Measurements from ENCODE around the gene TSPO.

The TSPO gene

GRCh38 chr22:43200555-43200954, 49.2 kb downstream of the TSPO start:
- H3K27ac ChIP-seq = no peak overlapping the region
- TF ChIP-seq, protein P1, sequence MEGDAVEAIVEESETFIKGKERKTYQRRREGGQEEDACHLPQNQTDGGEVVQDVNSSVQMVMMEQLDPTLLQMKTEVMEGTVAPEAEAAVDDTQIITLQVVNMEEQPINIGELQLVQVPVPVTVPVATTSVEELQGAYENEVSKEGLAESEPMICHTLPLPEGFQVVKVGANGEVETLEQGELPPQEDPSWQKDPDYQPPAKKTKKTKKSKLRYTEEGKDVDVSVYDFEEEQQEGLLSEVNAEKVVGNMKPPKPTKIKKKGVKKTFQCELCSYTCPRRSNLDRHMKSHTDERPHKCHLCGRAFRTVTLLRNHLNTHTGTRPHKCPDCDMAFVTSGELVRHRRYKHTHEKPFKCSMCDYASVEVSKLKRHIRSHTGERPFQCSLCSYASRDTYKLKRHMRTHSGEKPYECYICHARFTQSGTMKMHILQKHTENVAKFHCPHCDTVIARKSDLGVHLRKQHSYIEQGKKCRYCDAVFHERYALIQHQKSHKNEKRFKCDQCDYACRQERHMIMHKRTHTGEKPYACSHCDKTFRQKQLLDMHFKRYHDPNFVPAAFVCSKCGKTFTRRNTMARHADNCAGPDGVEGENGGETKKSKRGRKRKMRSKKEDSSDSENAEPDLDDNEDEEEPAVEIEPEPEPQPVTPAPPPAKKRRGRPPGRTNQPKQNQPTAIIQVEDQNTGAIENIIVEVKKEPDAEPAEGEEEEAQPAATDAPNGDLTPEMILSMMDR (conservative IDR thresholded peaks at IDR 0.05) = no peak
- TF ChIP-seq ZFX (IDR thresholded peaks at IDR 0.05) = no peak

DNA sequence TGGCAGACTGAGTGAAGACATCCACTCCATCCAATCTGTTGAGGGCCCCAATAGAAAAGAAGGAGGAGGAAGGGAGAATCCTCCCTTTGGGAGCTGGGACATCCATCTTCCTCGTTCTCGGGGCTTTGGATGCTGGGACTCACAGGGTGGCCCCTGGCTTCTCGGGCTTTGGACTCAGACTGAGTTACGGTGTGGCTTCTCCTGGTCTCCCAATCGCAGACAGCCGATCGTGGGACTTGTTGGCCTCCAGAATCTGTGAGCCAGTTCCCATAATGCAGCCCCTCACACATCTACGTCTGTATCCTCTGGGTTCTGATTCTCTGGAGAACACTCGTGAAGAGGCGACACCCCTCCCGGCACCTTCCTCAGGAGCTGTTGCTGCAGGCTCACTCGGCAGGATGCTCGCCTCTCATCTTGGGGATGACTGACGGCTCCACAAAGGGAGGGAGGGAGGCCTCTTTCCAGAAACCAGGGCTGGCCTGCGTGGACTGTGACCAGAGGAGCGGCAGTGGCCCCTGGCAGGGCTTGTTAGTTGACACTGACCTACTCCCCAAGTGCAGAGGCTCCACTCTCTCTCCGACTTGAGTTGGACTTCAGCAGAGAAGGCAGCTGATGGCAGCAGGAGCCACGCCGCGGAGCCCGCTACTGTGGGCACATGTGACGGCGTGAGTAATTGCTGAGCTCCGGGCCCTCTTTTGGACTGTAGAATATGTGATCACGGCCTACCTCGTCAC, 50.3 kb downstream of the TSPO start:
- no peak for TF ChIP-seq ZFX (IDR thresholded peaks at IDR 0.05)
- TF ChIP-seq, protein P1 (conservative IDR thresholded peaks at IDR 0.05) = no peak

GRCh38 chr22:43202326-43202725, 51.0 kb downstream of the TSPO start:
- no peak overlapping the region for H3K27ac ChIP-seq
- TF ChIP-seq, protein P1 (conservative IDR thresholded peaks at IDR 0.05) = no peak
- TF ChIP-seq ZFX (IDR thresholded peaks at IDR 0.05) = no peak

More for the DNA sequence above, 50.3 kb downstream of the TSPO start:
- H3K27ac ChIP-seq = no peak overlapping the region

DNA sequence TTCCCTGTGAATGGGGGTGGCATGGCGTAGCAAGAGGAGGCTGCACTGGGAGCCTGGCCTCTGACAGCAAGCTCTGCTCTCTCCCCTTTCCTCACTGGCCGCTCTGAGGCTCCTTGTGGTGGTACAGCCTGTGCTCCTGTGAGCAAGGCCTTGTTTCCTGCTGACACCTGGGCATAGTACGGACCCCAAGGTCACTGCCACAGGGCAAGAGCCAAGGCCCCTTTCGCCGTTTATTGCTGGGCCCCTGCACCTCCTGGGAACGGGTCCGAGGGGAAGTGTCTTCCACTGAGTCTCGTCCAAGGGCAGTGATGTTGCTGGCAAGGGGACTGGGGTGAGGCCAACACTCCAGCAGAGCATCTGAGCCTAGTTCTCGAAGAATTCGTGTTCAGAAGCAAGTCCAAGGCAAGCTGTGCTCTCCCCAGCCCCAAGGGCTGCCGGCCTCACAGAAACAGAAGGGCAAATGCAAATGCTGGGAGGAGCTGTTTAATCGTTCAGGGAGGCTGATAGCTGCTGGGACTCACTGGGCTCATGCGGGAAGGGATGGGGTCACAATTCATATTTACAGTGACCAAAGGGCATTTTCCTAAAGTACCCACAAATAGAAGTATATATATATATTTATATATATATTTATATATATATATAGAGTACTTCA, 51.5 kb downstream of the TSPO start:
- TF ChIP-seq, protein P1 (conservative IDR thresholded peaks at IDR 0.05) = no peak
- no peak for TF ChIP-seq ZFX (IDR thresholded peaks at IDR 0.05)

GRCh38 chr22:43203471-43203981, 52.2 kb downstream of the TSPO start:
- no peak overlapping the region for H3K27ac ChIP-seq
- no peak for TF ChIP-seq ZFX (IDR thresholded peaks at IDR 0.05)
- TF ChIP-seq, protein P1 (conservative IDR thresholded peaks at IDR 0.05) = no peak

More for the DNA sequence above, 51.5 kb downstream of the TSPO start:
- H3K27ac ChIP-seq = no peak overlapping the region

DNA sequence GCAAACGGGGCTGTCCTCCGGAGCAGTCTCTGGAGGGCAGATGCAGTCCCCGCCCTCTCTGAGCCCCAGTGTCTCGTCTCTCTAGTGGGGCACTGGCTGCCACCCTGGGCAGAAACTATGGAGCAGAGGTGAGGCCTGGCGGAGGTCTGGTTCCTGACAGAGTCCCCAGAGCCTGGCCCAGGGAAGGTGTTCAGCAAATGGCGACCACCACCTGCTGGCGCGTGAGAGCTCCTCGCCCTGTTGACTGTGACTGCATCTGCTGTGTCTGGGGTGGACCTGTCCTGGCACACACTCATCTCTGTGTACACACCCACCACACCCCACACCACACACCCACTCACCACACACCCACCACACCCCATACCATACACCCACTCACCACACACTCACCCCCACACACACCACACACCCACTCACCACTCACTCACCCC, 53.9 kb downstream of the TSPO start:
- H3K27ac ChIP-seq = no peak overlapping the region
- TF ChIP-seq, protein P1 (conservative IDR thresholded peaks at IDR 0.05) = no peak
- TF ChIP-seq ZFX (IDR thresholded peaks at IDR 0.05) = no peak
